ENCODE data around the gene MAP4K5.

The MAP4K5 gene

DNA sequence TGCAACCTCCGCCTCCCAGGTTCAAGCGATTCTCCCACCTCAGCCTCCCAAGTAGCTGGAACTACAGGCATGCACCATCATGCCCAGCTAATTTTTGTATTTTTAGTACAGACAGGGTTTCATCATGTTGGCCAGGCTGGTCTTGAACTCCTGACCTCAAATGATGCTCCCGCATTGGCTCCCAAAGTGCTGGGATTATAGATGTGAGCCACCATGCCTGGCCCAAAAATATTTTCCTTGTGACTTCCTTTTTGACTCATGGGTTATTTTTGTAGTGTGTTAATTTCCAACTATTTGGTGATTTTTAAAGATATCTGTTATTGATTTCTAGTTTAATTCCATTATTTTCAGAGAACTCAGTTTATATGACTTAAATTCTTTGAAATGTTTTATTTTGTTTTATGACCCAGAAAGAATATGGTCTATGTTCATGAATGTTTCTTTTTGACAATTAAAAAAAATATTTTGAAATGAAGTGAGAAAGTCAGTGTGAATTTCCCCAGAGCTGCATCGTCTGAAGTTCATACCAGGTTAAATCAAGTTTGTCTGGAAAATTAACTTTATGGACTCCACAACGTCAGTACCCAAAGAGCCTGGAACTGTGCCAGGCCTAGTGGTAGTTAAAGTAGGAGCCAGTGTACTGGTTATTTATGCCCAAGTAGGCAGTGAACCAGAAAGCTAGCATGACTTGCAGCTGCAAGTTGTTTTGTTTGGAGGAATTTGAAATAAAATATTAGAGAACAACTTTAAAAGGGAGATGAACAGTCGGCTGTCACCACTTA, 132.9 kb downstream of the MAP4K5 start:
- DNase-seq (ENCODE audit: low read depth) = peak; percentile 43

DNA sequence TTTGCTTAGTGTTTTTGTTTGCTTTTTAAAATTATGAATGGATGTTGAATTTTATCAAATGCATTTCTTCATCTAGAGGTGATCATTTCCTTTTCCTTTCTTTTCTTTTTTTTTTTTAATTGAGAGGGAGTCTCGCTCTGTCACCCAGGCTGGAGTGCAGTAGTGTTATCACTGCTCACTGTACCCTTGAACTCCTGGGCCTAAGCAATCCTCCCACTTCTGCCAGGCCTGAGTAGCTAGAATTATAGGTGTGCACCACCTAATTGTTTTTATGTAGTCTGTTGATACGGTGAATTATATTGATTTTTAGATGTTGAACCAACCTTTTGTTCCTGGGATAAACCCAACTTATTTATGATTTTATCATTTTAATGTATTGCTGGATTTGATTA, 134.2 kb downstream of the MAP4K5 start:
- DNase-seq (ENCODE audit: low read depth) = no peak

DNA sequence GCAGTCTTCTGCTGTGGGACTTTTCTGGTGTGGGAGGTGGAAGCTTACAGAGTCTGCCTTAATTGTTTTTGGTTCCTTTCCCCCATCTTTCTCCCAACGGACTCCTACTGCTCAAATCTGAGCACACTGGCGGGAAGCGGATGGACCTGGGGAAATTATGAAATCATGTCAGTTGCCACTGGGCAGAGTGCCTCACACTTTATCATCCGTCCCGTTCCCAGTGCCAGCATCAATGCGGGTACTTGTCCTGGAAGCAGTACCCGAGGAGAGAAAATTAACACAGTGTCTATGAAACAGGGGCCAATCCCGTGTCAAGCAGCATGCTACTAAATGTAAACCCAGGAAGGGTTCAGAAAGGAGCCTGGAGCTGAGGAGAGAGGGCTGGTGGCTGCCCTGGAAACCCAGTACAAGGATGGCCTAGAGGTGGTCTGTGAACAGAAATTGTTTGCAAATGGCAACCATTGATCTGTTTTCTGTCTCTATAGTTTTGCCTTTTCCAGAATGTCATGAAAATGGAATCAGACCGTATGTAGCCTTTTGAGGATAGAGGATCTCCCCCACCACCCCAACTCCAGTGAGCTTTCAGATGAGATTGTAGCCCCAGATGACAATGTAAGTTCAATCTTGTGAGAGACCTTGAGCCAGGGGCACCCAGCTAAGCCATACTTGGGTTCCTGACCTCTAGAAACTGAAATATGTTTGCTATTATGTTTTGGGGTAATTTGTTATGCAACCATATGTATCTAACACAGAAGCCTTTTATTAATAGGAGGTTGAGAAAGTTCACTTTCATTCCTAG, 134.8 kb downstream of the MAP4K5 start:
- peak; percentile 21 for DNase-seq (ENCODE audit: low read depth)

DNA sequence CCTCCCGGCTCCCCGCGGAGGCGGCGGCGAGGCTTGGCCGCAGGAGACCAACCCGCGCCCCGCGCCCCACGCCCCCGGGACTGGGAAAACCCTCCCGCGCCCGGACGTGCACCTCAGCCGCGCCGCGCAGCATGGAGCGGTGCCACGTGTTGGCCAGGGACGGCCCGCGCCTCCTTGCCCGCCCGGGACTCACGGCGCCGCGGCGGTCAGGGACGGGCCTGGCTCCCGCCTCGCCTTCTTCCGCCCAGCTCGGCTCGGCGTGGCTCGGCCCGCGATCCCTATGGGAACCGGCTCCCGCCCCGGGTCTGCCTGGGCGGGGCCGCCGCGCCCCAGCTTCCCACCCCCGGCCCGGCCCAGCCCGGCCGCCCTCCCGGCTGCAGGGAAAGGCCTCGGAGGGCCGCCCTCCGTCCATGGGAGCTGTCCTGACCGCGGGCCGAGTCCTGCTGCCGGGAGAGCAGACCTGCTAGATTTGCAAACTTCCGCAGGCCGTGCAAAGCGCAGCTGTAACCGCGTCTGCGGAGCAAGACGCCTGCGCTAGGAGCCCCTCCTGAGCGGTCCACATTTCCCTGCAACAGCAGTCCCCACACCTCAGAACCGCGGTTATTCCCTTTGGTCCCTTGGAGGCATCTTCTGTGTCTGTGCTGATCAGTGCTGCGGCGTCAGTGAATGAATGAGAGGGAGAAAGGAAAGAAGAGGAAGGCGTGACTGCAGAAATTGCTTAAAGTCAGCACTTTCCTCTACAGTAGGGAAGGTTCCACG, 135.6 kb downstream of the MAP4K5 start, which contains the start of gene CDKL1:
Gene CDKL1, minus strand, starts transcription at position 251 of the 759 bp plus-strand sequence. CDS start 1,013 bp downstream, outside the sequence.
- peak; percentile 32 for DNase-seq (ENCODE audit: low read depth)

DNA sequence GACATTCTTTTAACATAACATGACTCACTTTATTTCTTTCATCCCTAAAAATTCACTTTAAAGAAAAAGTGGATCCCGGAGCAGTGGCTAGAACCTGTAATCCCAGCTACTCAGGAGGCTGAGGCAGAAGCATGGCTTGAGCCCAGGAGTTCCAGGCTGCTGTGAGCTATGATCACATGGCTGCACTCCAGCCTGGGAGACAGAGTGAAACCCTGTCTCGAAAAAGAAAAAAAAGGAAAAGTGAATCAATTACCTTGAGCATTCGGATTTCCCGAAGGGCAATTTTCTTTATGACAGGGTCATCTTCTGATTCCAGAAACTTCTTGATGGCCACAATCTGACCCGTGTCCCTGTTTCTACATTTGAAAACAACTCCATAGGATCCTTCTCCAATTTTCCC, 136.9 kb downstream of the MAP4K5 start:
- DNase-seq (ENCODE audit: low read depth) = no peak

DNA sequence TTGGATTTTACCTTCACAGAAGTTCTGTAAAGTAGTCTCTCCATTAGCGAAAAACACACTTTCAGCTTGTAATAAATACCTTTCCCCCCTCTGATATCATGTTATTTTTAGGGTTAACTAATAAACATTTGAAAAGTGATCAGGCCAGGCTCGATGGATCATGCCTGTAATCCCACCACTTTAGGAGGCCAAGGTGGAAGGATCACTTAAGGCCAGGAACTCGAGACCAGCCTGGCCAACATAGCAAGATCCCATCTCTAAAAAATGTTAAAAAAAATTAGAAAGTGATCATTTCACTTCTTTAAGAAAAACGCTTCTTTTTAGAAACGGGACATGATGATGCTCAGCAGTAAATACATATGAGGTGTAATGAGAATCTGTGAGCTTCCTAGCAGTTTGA, 137.7 kb downstream of the MAP4K5 start:
- DNase-seq (ENCODE audit: low read depth) = no peak

DNA sequence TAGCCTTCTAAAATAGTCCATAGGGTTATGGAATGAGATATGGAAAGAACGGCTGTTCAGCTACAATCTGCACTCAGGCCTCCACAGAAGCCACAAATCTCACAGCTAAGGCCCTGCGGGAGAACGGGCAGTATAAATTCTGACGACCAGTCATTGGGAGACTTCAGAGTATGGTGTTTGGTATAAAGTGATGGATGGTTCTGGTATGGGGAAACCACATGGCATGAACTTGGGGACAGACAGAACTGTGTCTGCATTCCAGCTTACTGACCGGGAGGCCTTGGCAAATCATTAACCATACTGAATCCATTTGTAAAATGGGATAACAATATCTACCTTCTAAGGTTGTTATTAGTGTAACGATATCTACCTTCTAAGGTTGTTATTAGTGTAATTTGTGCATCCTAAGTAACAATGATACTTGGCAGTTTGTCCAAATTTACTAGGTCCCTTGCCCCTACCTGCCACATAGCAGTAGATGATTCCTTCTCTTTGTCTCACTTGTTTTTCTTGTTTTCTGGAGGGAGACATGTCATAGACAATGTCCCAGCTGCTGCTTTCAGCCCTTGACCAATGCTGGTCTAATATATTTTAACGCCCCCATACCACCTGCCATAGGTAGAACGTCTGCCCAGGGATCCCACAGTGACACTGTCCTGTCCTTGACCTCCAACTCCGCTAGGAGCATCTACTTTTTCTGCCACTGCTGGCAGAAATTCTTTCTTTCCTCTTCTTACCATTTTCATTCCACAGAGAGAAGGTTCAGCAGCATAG, 142.5 kb downstream of the MAP4K5 start:
- DNase-seq (ENCODE audit: low read depth) = no peak

DNA sequence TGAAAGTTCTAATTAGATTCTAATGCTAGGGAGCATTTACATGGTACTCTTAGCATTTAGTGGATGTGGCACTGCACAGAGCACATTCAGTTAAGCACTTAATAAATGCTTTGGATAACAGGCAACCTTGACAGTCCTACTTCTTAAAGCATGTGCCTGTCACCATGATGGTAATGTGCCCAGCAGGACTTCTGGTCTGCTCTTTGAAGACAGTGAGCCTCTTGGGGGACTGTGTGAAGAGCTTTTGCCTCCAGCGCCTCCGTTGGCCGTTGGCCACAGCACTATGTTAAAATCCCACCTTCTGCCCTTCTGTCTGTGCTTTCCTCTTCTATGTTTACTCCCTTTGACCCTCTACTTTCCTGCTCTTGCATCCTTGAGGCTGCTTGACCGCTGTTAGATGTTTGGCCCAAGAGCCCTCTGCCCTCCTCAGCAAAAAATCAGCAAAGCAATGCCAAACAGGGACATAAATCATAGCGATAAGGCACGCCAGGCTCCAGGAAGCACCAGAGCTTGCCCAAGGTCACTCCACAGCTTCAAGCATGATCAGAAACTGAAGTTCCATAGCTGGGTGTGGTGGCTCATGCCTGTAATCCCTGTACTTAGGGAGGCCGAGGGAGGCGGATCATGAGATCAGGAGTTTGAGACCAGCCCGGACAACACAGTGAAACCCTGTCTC, 144.0 kb downstream of the MAP4K5 start:
- no peak for DNase-seq (ENCODE audit: low read depth)

DNA sequence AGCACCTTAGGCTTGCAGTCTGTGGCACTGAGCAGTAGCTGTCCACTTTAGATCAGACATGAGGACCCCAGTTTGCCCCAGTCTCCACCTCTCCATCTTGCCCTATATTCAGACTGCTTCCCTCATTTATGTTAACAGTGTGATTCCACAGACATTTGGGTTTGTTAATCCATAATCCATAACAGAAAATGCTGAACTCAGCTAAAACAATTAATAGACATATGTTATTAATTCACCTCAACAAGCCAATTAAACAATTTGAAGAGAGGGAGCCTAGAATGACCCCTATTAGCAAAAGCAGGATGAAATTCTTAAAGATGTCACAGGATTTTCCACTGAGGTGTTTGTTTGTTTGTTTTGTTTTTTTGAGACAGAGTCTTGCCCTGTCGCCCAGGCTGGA, 144.8 kb downstream of the MAP4K5 start:
- no peak for DNase-seq (ENCODE audit: low read depth)

DNA sequence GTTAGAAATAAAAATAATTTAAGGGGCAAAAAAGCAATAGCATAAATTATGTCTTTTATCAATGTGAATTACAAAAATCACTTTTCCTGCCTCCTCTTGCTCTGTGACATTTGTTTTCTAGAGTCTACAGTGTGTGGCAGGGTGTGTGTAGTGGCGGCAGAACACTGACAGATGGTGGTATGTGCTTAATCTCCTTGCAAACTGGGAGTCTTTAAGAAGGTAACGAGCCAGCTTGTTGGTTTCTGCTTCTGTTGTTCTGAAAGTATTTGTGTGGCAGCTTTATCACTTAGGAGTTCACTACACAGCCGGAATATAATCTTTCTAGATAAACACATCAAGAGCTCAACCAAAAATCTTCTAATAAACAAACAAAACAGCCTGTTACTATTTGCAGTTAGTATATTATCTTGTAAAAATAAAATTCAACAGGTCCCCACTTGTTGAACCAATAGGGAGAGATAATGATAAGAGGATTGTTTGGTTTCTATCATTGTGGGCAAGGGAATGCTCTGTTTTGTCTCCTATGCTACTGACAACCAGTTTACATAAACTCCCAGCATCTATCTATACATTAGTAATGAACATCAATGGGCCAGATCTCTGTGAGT, 148.6 kb downstream of the MAP4K5 start:
- DNase-seq (ENCODE audit: low read depth) = no peak

DNA sequence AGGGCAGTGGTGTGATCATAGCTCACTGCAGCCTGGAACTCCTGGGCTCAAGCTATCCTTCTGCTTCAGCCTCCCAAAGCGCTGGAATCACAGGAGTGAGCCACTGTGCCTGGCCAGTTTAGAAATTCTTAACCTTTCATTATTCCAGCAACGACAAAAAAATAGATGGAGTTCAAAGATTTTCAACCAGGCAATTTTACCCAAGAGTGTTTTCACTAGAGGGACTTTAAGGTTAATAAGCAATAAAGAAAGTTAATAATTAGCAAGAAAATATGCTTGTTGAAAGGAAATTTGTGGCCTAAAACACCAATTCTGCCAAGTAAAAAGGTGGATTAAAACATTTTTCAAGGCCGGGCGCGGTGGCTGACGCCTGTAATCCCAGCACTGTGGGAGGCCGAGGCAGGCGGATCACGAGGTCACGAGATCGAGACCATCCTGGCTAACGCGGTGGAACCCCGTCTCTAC, 150.5 kb downstream of the MAP4K5 start:
- no peak for DNase-seq (ENCODE audit: low read depth)

DNA sequence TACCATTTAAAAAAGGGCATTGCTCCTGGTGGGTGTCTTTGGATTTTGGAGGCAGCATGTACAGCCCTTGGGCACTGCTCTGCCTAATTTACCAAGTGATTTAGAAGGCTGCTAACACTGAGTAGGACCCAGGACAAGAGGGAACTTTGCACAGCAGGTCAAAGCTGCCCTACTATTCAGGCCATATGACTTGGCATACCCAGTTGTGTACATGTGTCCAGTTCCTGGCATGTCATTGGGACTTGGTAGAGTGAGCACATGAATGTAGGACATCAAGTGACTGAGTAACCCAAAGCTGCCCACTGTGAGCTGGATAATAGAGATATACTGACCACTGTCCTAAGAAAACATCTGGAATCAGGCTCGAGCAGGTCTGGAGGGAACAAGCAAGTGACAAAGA, 151.4 kb downstream of the MAP4K5 start:
- DNase-seq (ENCODE audit: low read depth) = no peak

DNA sequence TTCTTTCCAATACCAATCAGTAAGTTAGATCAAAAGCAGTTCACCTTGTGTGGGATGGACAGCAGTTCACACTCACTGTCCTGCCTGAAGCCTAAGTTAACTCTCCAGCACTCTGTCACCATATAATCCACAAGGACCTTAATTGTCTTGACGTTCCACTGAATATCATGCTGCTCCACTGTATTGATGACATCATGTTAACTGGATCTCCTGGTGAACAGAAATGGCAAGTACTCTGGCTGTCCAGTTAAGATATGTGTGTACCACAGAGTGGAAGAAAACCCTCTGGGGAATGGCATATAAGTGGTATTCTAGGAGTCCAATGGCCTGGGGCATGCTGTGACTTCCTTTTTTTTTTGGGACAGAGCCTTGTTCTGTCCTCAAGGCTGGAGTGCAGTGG, 151.9 kb downstream of the MAP4K5 start:
- DNase-seq (ENCODE audit: low read depth) = no peak

DNA sequence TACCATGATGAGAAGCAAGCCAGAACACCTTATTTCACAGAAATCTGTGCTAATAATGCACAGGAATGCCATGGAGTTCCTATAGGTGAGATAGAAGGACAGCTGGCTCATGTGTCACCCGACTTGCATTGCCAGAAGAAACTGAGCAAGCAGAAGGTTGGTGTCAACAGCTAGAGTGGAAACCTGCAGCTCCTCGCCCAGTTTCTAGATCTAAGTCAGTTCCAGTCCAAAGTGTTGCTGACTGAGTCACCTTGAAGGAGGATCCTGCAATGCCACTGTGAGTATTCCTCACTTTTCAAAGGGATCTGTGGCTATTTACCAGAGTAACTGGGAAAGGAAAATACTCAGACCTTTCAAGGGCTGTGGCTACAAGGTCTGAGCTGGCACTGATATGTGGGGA, 152.8 kb downstream of the MAP4K5 start:
- DNase-seq (ENCODE audit: low read depth) = no peak

DNA sequence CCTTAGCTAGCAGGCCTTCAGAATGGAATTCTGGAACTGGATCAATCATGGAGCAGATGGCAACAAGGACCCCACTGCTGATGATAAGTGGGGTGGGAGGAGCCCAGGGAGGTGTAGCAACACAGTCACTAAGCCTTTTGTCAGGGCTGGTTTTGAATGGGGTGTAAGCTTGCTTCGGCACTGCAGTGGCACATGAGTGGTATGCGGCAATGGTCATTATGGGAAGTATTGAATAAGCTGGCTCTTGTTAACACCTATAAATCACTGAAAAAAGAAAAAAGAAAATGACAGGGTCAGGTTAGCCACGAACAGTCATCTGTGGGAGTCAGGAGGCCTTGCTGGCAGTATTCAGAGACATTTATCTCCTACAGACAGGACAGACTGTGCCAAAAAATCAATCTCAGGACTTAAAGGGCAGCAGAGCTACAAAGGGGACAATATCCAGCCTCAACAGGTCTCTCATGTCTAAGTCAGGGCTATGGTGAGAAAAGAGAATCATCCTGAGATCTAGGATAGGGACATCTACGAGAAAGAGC, 154.8 kb downstream of the MAP4K5 start:
- DNase-seq (ENCODE audit: low read depth) = no peak

DNA sequence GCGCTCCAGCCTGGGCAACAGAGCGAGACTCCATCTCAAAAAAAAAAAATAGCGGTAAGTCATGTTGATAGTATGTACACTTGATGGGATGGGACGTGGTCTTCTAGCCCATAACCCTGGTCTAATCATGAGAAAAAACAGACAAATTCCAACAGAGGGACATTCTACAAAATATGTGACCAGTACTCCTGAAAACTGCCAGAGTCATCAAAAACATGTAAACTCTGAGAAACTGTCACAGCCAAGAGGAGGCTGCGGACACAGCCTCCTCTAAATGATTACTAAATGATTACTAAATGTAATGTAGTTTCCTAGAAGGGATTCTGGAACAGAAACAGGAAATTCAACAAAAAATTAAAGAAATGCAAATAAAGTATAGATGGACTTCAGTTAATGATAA, 156.6 kb downstream of the MAP4K5 start:
- no peak for DNase-seq (ENCODE audit: low read depth)

DNA sequence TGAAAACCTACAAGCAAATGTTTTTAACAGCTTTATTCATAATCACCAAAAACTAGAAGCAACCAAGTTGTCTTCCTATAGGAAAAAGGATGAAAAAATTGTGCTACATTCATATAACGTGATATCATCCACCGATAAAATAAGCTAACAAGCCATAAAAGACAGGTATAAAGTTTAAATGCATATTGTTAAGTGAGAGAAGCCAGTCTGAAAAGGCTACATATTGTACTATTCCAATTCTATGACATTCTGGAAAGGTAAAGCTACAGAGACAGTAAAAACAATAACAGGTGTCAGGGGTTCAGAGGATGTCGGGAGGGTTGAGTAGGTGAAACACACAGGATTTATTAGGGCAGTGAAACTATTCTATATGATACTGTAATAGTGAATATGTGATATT, 158.4 kb downstream of the MAP4K5 start:
- no peak for DNase-seq (ENCODE audit: low read depth)

DNA sequence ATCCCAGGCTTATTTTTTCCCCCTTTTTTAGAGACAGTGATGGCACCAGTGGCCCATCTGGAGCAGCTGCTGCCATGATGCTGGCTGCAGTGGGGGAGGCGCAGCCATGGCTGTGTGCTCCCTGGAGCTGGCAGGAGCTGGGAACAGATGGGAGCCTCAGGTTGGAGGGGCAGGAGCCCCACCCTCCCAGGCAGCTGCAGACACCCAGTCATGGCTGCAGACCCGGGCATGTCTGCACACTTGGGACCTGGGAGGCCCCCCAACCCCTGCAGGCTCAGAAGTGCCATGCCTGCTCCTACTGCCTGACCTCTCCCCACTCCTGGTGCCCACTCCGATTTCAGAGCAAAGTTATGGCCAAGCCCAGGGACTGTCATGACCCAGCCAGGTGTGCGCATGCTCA, 160.8 kb downstream of the MAP4K5 start:
- DNase-seq (ENCODE audit: low read depth) = no peak

Measured in stromal cell of bone marrow (primary cell).